Fibroblast of villous mesenchyme (primary cell): ENCODE measurements around the gene RAB6C. TPM values are rescaled to one million over a fixed set of nuclear protein-coding genes. Genes with fewer than 3 reads are reported as not detected.
"Not testable (repeated sequence)": the region's sequence is repeated elsewhere in the genome, so short reads cannot be mapped to it uniquely, and the experiment has no call there.

Source experiments
- DNase-seq: peaks from one replicate; pipeline ENCODE4 v3.0.0-alpha.2; 2010; ENCODE audit warnings: low read depth
- H3K4me3 ChIP-seq: 2 replicates; pipeline ENCODE4 v1.5.1; 2011; ENCODE audit warnings: low read depth, mild to moderate bottlenecking, low read length
- CTCF ChIP-seq: IDR thresholded peaks from 2 replicates; pipeline ENCODE4 v1.5.1; 2012; ENCODE audit warnings: low read depth, mild to moderate bottlenecking, low read length; ENCODE audit not compliant: insufficient read depth
- total RNA-seq: library from RNA; depleted of rRNA; stranded (reverse); fragments of >200 nt; gene quantifications from 2 replicates; pipeline ENCODE4 v1.2.3, GENCODE V29; 2012

Gene RAB6C
- under 0.01 TPM in 1 of 2 replicates, not detected in the other for total RNA-seq

- H3K4me3 ChIP-seq = peak within 1 kb of the TSS; percentile 29
Measured at GRCh38 chr2:129979629-129980155, at the start of gene RAB6C. Gene RAB6C, plus strand, starts transcription at chr2:129979666. Its CDS starts 450 bp downstream, at chr2:129980116.

GRCh38 chr2:129930451-129930850 lies 49.0 kb upstream of the RAB6C start:
- H3K4me3 ChIP-seq = no peak overlapping the region
- DNase-seq = no peak
- TF ChIP-seq CTCF = no peak

More at GRCh38 chr2:129979629-129980155, at the start of gene RAB6C:
- DNase-seq = peak; percentile 2

GRCh38 chr2:129933387-129933786 lies 46.1 kb upstream of the RAB6C start:
- H3K4me3 ChIP-seq, DNase-seq: not testable (repeated sequence)

GRCh38 chr2:129934044-129934822 lies 45.2 kb upstream of the RAB6C start:
- no peak for DNase-seq
- no peak for TF ChIP-seq CTCF
- H3K4me3 ChIP-seq = no peak overlapping the region

GRCh38 chr2:129935118-129935517 lies 44.3 kb upstream of the RAB6C start:
- DNase-seq = no peak
- no peak overlapping the region for H3K4me3 ChIP-seq
- no peak for TF ChIP-seq CTCF

GRCh38 chr2:129936334-129936934 lies 43.0 kb upstream of the RAB6C start:
- peak; percentile 25 for TF ChIP-seq CTCF
- peak; percentile 11 for DNase-seq
- H3K4me3 ChIP-seq = no peak overlapping the region

GRCh38 chr2:129938850-129939471 lies 40.5 kb upstream of the RAB6C start:
- DNase-seq, H3K4me3 ChIP-seq: not testable (repeated sequence)

GRCh38 chr2:129943456-129943855 lies 36.0 kb upstream of the RAB6C start:
- DNase-seq, H3K4me3 ChIP-seq: not testable (repeated sequence)

- no peak for DNase-seq
- TF ChIP-seq CTCF = no peak
- no peak overlapping the region for H3K4me3 ChIP-seq
Measured at GRCh38 chr2:129945557-129945956, 33.9 kb upstream of the RAB6C start.

- not testable (repeated sequence) for DNase-seq, H3K4me3 ChIP-seq
Measured at GRCh38 chr2:129947712-129948111, 31.8 kb upstream of the RAB6C start.

GRCh38 chr2:129956171-129956570 lies 23.3 kb upstream of the RAB6C start:
- not testable (repeated sequence) for H3K4me3 ChIP-seq, DNase-seq
